CD4-positive, alpha-beta T cell (primary cell): ENCODE results near the gene MEI4. TPM values are rescaled to one million over a fixed set of nuclear protein-coding genes. Genes with fewer than 3 reads are reported as not detected.

Experiments
- ATAC-seq: fragments of 200-7000 bp; cut with Tn5 transposase; one replicate; pipeline ENCODE4 v1.10.0; 2022; ENCODE audit warnings: mild to moderate bottlenecking; ENCODE audit not compliant: poor library complexity
- CTCF ChIA-PET: fragments of 350-600 bp; sonication (Branson Sonifier 250); formaldehyde crosslinking; loops from one replicate; lab custom pipeline; 2021; ENCODE audit warnings: antibody characterized with exemption, inconsistent platforms; lab: Charles Lee
- POLR2A ChIA-PET: fragments of 350-600 bp; sonication (Branson Sonifier 250); formaldehyde crosslinking; loops from one replicate; lab custom pipeline; 2021; ENCODE audit warnings: antibody characterized with exemption, inconsistent platforms; lab: Charles Lee
- DNase-seq, 14 experiments: peaks; one replicate each; pipeline ENCODE4 v3.0.0-alpha.2; 2013 to 2020; ENCODE audit warnings: mixed read lengths in 2 of 14
- H3K27ac ChIP-seq, 2 donors: one replicate each; pipeline versions ENCODE4 v1.5.1 to v1.7.0; 2013; ENCODE audit warnings: low read length in 2 of 2, low read depth in 1 of 2, mild to moderate bottlenecking in 1 of 2
- H3K27me3 ChIP-seq, 2 experiments: 1 replicate in 1 of 2; 2 replicates in 1 of 2; pipeline versions ENCODE4 v1.6.1 to v1.7.0; 2013; ENCODE audit warnings: low read length in 2 of 2, control low read depth in 1 of 2, mild to moderate bottlenecking in 1 of 2, moderate library complexity in 1 of 2; ENCODE audit not compliant: insufficient read depth in 2 of 2, control insufficient read depth in 1 of 2
- H3K36me3 ChIP-seq: one replicate; pipeline ENCODE4 v1.6.1; 2013; ENCODE audit warnings: low read length, control low read depth; ENCODE audit not compliant: insufficient read depth
- H3K4me1 ChIP-seq: one replicate; pipeline ENCODE4 v1.6.1; 2013; ENCODE audit warnings: low read length, control low read depth; ENCODE audit not compliant: insufficient read depth
- H3K4me3 ChIP-seq: one replicate; pipeline ENCODE4 v1.5.1; 2013; ENCODE audit warnings: mild to moderate bottlenecking, low read length, moderate library complexity
- H3K9me3 ChIP-seq, 2 experiments: 1 replicate in 1 of 2; 2 replicates in 1 of 2; pipeline versions ENCODE4 v1.6.1 to v1.7.0; 2013; ENCODE audit warnings: low read length in 2 of 2, mild to moderate bottlenecking in 2 of 2, control low read depth in 1 of 2, moderate library complexity in 1 of 2; ENCODE audit not compliant: control insufficient read depth in 1 of 2, insufficient read depth in 1 of 2
- H3K27ac Mint-ChIP-seq: one replicate; pipeline ENCODE4 v1.8.0; 2020; ENCODE audit warnings: mixed read lengths
- H3K27me3 Mint-ChIP-seq: one replicate; pipeline ENCODE4 v1.8.0; 2021; ENCODE audit warnings: mixed read lengths
- H3K36me3 Mint-ChIP-seq: one replicate; pipeline ENCODE4 v1.8.0; 2021; ENCODE audit warnings: low read depth, mixed read lengths
- H3K4me1 Mint-ChIP-seq: one replicate; pipeline ENCODE4 v1.8.0; 2021; ENCODE audit warnings: low read depth, mixed read lengths
- H3K4me3 Mint-ChIP-seq: one replicate; pipeline ENCODE4 v1.8.0; 2020; ENCODE audit warnings: mild to moderate bottlenecking, mixed read lengths
- H3K9me3 Mint-ChIP-seq: one replicate; pipeline ENCODE4 v1.8.0; 2020; ENCODE audit warnings: mixed read lengths
- intact Hi-C, 2 experiments: fragments of 100-400 bp; cut with DNase I in 1 of 2; cut with micrococcal nuclease in 1 of 2; formaldehyde crosslinking; loops; one replicate each; pipeline versions ENCODE4 v1.15.1 to v1.9.0; 2023 to 2025; cut with DNase I, micrococcal nuclease
- total RNA-seq, 174 experiments: library from RNA in 2 of 174; stranded (reverse) in 2 of 174; gene quantifications; one replicate each; pipeline ENCODE4 v1.2.3 and lab custom pipeline; 2021 to 2026
- TF ChIP-seq, protein P1 (sequence below): fragments of 200-600 bp; IDR thresholded peaks from one replicate; pipeline ENCODE4 v1.8.0; 2022; ENCODE audit warnings: antibody characterized with exemption, mild to moderate bottlenecking

The MEI4 gene
- total RNA-seq, 2 experiments from 2014 or later = not detected

DNA sequence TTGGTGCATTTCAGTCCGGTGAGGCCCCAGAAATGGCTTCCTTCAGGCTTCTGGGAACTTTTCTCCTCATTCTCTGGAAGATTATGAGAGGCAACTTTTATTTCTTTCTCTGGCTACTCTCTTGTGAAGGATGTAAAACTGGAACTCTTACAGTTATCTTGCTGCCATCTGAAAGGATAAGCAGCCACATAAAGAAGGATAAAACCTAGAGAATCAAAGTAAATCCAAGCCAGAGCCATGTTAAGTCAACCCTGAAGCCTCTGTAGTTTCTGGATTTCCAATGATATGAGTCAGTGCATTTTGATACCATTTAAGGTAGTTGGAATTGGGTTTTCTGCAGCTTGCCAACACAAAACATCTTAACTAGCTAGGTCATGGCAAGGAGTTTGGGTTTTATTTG, 123.6 kb downstream of the MEI4 start:
- Histone ChIP-seq H3K9me3 (no peaks in the 10 kb centered on the region), H3K27ac (no peak overlapping the region), H3K36me3 (no peaks in the 10 kb centered on the region), H3K27me3 (no peaks in the 10 kb centered on the region), H3K4me3 (no peak overlapping the region), H3K4me1 (no peaks in the 10 kb centered on the region)
- TF ChIP-seq, protein P1, sequence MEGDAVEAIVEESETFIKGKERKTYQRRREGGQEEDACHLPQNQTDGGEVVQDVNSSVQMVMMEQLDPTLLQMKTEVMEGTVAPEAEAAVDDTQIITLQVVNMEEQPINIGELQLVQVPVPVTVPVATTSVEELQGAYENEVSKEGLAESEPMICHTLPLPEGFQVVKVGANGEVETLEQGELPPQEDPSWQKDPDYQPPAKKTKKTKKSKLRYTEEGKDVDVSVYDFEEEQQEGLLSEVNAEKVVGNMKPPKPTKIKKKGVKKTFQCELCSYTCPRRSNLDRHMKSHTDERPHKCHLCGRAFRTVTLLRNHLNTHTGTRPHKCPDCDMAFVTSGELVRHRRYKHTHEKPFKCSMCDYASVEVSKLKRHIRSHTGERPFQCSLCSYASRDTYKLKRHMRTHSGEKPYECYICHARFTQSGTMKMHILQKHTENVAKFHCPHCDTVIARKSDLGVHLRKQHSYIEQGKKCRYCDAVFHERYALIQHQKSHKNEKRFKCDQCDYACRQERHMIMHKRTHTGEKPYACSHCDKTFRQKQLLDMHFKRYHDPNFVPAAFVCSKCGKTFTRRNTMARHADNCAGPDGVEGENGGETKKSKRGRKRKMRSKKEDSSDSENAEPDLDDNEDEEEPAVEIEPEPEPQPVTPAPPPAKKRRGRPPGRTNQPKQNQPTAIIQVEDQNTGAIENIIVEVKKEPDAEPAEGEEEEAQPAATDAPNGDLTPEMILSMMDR = no peak
- H3K36me3 Mint-ChIP-seq = no peaks in the 10 kb centered on the region
- no peak for ATAC-seq
- CTCF ChIA-PET = no interaction called here
- H3K9me3 Mint-ChIP-seq = peaks cover 15% of the 10 kb centered on the region
- H3K4me3 Mint-ChIP-seq = no peak overlapping the region
- POLR2A ChIA-PET = no interaction called here
- no peak overlapping the region for H3K27ac Mint-ChIP-seq
- intact Hi-C loops = no loop called here
- no peaks in the 10 kb centered on the region for H3K4me1 Mint-ChIP-seq
- DNase-seq = no peak
- H3K27me3 Mint-ChIP-seq = no peaks in the 10 kb centered on the region

DNA sequence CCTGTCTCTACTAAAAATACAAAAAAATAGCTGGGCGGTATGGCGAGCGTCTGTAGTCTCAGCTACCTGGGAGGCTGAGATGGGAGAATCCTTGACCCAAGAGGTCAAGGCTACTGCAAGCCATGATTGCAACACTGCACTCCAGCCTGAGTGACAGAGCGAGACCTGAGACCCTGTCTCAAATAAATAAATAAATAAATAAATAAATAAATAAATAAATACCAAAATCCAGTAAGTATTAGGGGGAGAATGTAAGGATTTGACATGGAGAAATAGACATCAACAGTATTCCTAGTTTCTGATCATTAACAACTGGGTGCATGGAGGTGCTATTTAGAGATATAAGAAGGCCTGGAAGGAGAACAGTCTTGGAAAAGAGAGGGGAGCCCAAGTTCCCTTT, 125.7 kb downstream of the MEI4 start:
- H3K27ac ChIP-seq = no peak overlapping the region
- POLR2A ChIA-PET = no interaction called here

DNA sequence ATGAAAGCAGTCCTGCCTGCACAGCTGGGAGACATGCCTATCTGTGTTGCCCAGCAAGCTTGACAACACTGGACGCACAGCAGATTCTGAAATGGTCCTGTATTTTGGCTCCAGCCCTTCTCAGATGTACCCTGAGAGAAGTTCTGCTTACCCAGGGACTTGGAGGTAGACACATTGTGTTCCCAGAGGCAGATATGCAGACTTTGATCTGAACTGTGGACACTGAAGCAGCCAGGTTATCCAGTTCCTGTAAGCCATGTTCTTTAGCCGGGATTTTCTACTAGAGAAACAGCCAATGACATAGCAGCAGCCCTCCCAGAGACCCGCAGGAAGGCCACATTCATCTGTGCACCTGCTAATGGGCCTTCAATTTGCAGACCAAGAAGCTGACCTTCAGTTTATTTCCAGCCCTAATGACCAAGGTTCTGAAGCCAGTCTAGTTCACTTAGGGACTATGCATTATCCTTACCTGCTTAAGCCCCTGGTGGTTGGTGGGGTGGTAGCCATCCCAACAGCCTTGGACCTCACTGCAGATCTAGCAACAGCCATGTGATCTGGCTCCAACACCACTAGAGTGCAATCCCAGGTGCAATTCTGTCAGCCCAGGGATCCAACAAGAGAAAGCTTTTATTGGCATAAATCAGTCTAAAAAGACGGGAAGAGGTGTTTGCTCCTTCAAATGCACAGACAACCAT, 134.2 kb downstream of the MEI4 start:
- DNase-seq = no peak
- ChIA-PET CTCF (no interaction called here), POLR2A (no interaction called here)
- TF ChIP-seq, protein P1 = no peak
- H3K36me3 ChIP-seq = no peaks in the 10 kb centered on the region
- H3K4me1 ChIP-seq = no peaks in the 10 kb centered on the region
- H3K9me3 ChIP-seq = no peaks in the 10 kb centered on the region
- intact Hi-C loops = no loop called here
- H3K4me3 ChIP-seq = no peak overlapping the region
- ATAC-seq = no peak
- H3K27ac Mint-ChIP-seq = no peak overlapping the region
- no peaks in the 10 kb centered on the region for H3K27me3 Mint-ChIP-seq
- H3K4me1 Mint-ChIP-seq = no peaks in the 10 kb centered on the region
- no peak overlapping the region for H3K4me3 Mint-ChIP-seq
- no peaks in the 10 kb centered on the region for H3K36me3 Mint-ChIP-seq
- H3K9me3 Mint-ChIP-seq = peaks cover 9% of the 10 kb centered on the region
- no peak overlapping the region for H3K27ac ChIP-seq
- H3K27me3 ChIP-seq = no peaks in the 10 kb centered on the region

More for the DNA sequence above, 125.7 kb downstream of the MEI4 start:
- no peaks in the 10 kb centered on the region for H3K4me1 Mint-ChIP-seq
- no peak for DNase-seq
- TF ChIP-seq, protein P1 = no peak
- CTCF ChIA-PET = no interaction called here
- intact Hi-C loops = no loop called here
- Histone ChIP-seq H3K36me3 (no peaks in the 10 kb centered on the region), H3K4me1 (no peaks in the 10 kb centered on the region), H3K9me3 (no peaks in the 10 kb centered on the region), H3K4me3 (no peak overlapping the region), H3K27me3 (no peaks in the 10 kb centered on the region)
- H3K27ac Mint-ChIP-seq = no peak overlapping the region
- H3K36me3 Mint-ChIP-seq = no peaks in the 10 kb centered on the region
- no peak overlapping the region for H3K4me3 Mint-ChIP-seq
- ATAC-seq = no peak
- H3K27me3 Mint-ChIP-seq = no peaks in the 10 kb centered on the region
- peaks cover 9% of the 10 kb centered on the region for H3K9me3 Mint-ChIP-seq
